GM18502 (cell line): Measurements from ENCODE around the gene METTL9.
"Not testable (repeated sequence)": the region's sequence is repeated elsewhere in the genome, so short reads cannot be mapped to it uniquely, and the experiment has no call there.

Experiments
- ATAC-seq: cut with Tn5 transposase; IDR thresholded peaks from one replicate; pipeline ENCODE4 v1.9.1; 2021; ENCODE audit warnings: mild to moderate bottlenecking; ENCODE audit not compliant: unreplicated experiment, poor library complexity

Gene METTL9

GRCh38 chr16:21654466-21654865, 55.1 kb downstream of the METTL9 start:
- ATAC-seq: no peak

GRCh38 chr16:21654881-21655280, 55.5 kb downstream of the METTL9 start:
- no peak for ATAC-seq

- peak; percentile 55 for ATAC-seq
These were observed 57.7 kb downstream of the METTL9 start for GRCh38 chr16:21656795-21657768.

- ATAC-seq: no peak
These were observed 59.7 kb downstream of the METTL9 start for GRCh38 chr16:21659124-21659523.

GRCh38 chr16:21663889-21664647, 64.7 kb downstream of the METTL9 start, which contains the start of gene OTOA:
OTOA (plus strand) TSS chr16:21663968; CDS start chr16:21678515, 14,547 bp downstream.
- no peak for ATAC-seq

- ATAC-seq: no peak
These were observed 65.6 kb downstream of the METTL9 start for GRCh38 chr16:21664801-21665492.

GRCh38 chr16:21666772-21667171, 67.4 kb downstream of the METTL9 start:
- ATAC-seq: no peak

GRCh38 chr16:21667575-21667974, 68.2 kb downstream of the METTL9 start:
- ATAC-seq: no peak

- no peak for ATAC-seq
These were observed 74.1 kb downstream of the METTL9 start for GRCh38 chr16:21673469-21673868.

- ATAC-seq: not testable (repeated sequence)
These were observed 75.1 kb downstream of the METTL9 start for GRCh38 chr16:21674456-21674855.

GRCh38 chr16:21680714-21681113, 81.3 kb downstream of the METTL9 start:
- ATAC-seq: not testable (repeated sequence)

GRCh38 chr16:21683184-21683583, 83.8 kb downstream of the METTL9 start:
- no peak for ATAC-seq

GRCh38 chr16:21684199-21684598, 84.8 kb downstream of the METTL9 start:
- ATAC-seq: no peak

- no peak for ATAC-seq
These were observed 85.7 kb downstream of the METTL9 start for GRCh38 chr16:21685034-21685455.

GRCh38 chr16:21689107-21689506, 89.7 kb downstream of the METTL9 start:
- ATAC-seq: no peak

GRCh38 chr16:21690967-21691366, 91.6 kb downstream of the METTL9 start:
- not testable (repeated sequence) for ATAC-seq

GRCh38 chr16:21694609-21695008, 95.2 kb downstream of the METTL9 start:
- no peak for ATAC-seq

GRCh38 chr16:21697032-21697431, 97.7 kb downstream of the METTL9 start:
- no peak for ATAC-seq

GRCh38 chr16:21698169-21699032, 99.0 kb downstream of the METTL9 start:
- no peak for ATAC-seq

- ATAC-seq: no peak
These were observed 101.9 kb downstream of the METTL9 start for GRCh38 chr16:21701271-21701670.
